Measurements from ENCODE around the gene NCKAP5L. TPM values are rescaled to one million over a fixed set of nuclear protein-coding genes. Genes with fewer than 3 reads are reported as not detected.
"Not testable (repeated sequence)": the region's sequence is repeated elsewhere in the genome, so short reads cannot be mapped to it uniquely, and the experiment has no call there.

Gene NCKAP5L
- total RNA-seq, 4 donors from 2014 or later = 36.1 to 70.2 (median 44.7) TPM

GRCh38 chr12:49874142-49874897, 46.1 kb upstream of the NCKAP5L start:
- Histone ChIP-seq H3K4me1 (peaks cover 0 to 29% (median under 1%) of the 10 kb centered on the region in 4 donors), H3K4me3 (no peak overlapping the region), H3K27ac (peak overlapping the region in 3 of 4 donors; percentile 13 to 78 (median 52)), H3K27me3 (no peaks in the 10 kb centered on the region), H3K36me3 (no peaks in the 10 kb centered on the region), H3K9me3 (no peaks in the 10 kb centered on the region)
- TF ChIP-seq POLR2A (IDR thresholded peaks at IDR 0.05) (peak in 1 of 2 donors; percentile 8), EP300 (IDR thresholded peaks at IDR 0.05) (peak in 1 of 2 donors; percentile 81)
- TF ChIP-seq, protein P1, sequence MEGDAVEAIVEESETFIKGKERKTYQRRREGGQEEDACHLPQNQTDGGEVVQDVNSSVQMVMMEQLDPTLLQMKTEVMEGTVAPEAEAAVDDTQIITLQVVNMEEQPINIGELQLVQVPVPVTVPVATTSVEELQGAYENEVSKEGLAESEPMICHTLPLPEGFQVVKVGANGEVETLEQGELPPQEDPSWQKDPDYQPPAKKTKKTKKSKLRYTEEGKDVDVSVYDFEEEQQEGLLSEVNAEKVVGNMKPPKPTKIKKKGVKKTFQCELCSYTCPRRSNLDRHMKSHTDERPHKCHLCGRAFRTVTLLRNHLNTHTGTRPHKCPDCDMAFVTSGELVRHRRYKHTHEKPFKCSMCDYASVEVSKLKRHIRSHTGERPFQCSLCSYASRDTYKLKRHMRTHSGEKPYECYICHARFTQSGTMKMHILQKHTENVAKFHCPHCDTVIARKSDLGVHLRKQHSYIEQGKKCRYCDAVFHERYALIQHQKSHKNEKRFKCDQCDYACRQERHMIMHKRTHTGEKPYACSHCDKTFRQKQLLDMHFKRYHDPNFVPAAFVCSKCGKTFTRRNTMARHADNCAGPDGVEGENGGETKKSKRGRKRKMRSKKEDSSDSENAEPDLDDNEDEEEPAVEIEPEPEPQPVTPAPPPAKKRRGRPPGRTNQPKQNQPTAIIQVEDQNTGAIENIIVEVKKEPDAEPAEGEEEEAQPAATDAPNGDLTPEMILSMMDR (IDR thresholded peaks at IDR 0.05) = peak in 1 of 5 experiments; percentile 8
- 46 to 60% methylated on average over 7 to 8 of the region's 12 CpGs for WGBS, 2 donors
- DNase-seq (ENCODE audit: low spot score in 2 of 2) = no peak

GRCh38 chr12:49873361-49873934, 45.2 kb upstream of the NCKAP5L start:
- TF ChIP-seq EP300 (IDR thresholded peaks at IDR 0.05) = no peak
- TF ChIP-seq POLR2A (IDR thresholded peaks at IDR 0.05) = no peak
- TF ChIP-seq, protein P1 (IDR thresholded peaks at IDR 0.05) = no peak
- H3K27me3 ChIP-seq = no peaks in the 10 kb centered on the region
- no peaks in the 10 kb centered on the region for H3K36me3 ChIP-seq
- H3K9me3 ChIP-seq = no peaks in the 10 kb centered on the region
- no peak for DNase-seq (ENCODE audit: low spot score in 2 of 2)
- H3K4me1 ChIP-seq = peaks cover 0 to 37% (median 4%) of the 10 kb centered on the region in 4 donors
- 60 to 75% methylated on average over 3 of the region's 3 CpGs for WGBS, 2 donors
- peak overlapping the region in 2 of 4 donors; percentile 52 to 78 for H3K27ac ChIP-seq
- no peak overlapping the region for H3K4me3 ChIP-seq

GRCh38 chr12:49872781-49873181, 44.6 kb upstream of the NCKAP5L start:
- Histone ChIP-seq H3K4me1 (peaks cover 0 to 44% (median 10%) of the 10 kb centered on the region in 4 donors), H3K27ac (peak overlapping the region in 2 of 4 donors; percentile 5 to 78), H3K4me3 (no peak overlapping the region), H3K9me3 (no peaks in the 10 kb centered on the region), H3K36me3 (no peaks in the 10 kb centered on the region), H3K27me3 (no peaks in the 10 kb centered on the region)
- no peak for DNase-seq (ENCODE audit: low spot score in 2 of 2)
- WGBS, 2 donors = 51 to 73% methylated on average over 6 of the region's 6 CpGs
- TF ChIP-seq, protein P1 (IDR thresholded peaks at IDR 0.05) = no peak

DNA sequence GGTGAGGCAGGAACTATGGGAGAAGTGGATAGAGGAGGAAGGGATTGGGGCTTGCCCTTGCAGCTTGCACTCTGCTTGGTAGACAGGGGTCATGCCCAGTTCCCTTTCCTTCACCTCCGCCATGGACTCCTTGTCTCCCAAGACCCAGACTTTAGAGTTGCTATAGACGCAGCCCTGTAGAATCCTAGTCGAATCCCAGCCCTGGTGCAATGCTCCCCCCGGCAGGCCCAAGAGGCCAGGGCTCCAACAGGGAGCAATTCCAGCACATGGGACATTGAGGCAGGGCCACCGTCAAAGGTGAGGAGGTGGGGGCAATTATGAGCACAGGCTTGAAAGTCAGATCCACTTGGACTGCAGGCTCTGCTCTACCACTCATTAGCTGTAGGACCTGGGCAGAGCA, 44.2 kb upstream of the NCKAP5L start:
- DNase-seq (ENCODE audit: low spot score in 2 of 2) = no peak
- WGBS, 2 donors = 89 to 95% methylated on average over 5 of the region's 5 CpGs
- H3K9me3 ChIP-seq = no peaks in the 10 kb centered on the region
- H3K27ac ChIP-seq = peak overlapping the region in 2 of 4 donors; percentile 5 to 78
- TF ChIP-seq, protein P1 (IDR thresholded peaks at IDR 0.05) = no peak
- TF ChIP-seq POLR2A (IDR thresholded peaks at IDR 0.05) = no peak
- no peaks in the 10 kb centered on the region for H3K36me3 ChIP-seq
- no peaks in the 10 kb centered on the region for H3K27me3 ChIP-seq
- H3K4me3 ChIP-seq = no peak overlapping the region
- H3K4me1 ChIP-seq = peaks cover 0 to 48% (median 14%) of the 10 kb centered on the region in 4 donors

DNA sequence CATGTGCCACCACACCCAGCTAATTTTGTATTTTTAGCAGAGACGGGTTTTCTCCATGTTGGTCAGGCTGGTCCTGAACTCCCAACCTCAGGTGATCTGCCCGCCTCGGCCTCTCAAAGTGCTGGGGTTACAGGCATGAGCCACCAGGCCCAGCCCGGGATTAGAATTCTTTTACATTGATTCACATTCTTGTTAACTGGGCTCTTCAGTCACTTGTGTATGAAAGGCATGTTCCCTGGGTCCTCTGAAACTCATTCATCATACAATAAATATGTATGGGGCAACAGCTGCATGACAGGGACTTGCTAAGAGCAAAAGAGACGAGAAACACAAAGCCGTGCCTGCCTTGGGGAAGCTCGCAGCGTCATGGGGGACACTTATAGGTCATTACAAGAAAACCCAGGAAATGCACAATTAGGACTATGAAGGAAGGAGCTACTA, 43.6 kb upstream of the NCKAP5L start:
- H3K4me1 ChIP-seq = peaks cover 0 to 54% (median 17%) of the 10 kb centered on the region in 4 donors
- H3K27me3 ChIP-seq; H3K36me3 ChIP-seq; H3K9me3 ChIP-seq; DNase-seq (ENCODE audit: low spot score in 2 of 2); H3K4me3 ChIP-seq: not testable (repeated sequence)
- H3K27ac ChIP-seq = peak overlapping the region in 2 of 4 donors; percentile 5 to 78
- 87 to 88% methylated on average over 8 of the region's 8 CpGs for WGBS, 2 donors

Measured in tibial nerve (tissue), 4 donors.